ENCODE measurements around the gene JMJD6. TPM values are rescaled to one million over a fixed set of nuclear protein-coding genes. Genes with fewer than 3 reads are reported as not detected.
A peak's percentile ranks its signal among the peaks of the same experiment; 100 is the strongest.

The JMJD6 gene
- total and polyA plus RNA-seq, 9 of the 15 experiments (the other 6 are each of a cell fraction or from before 2014, with no cell fraction given): 2.5 to 52.3 (median 36.3) TPM

DNA sequence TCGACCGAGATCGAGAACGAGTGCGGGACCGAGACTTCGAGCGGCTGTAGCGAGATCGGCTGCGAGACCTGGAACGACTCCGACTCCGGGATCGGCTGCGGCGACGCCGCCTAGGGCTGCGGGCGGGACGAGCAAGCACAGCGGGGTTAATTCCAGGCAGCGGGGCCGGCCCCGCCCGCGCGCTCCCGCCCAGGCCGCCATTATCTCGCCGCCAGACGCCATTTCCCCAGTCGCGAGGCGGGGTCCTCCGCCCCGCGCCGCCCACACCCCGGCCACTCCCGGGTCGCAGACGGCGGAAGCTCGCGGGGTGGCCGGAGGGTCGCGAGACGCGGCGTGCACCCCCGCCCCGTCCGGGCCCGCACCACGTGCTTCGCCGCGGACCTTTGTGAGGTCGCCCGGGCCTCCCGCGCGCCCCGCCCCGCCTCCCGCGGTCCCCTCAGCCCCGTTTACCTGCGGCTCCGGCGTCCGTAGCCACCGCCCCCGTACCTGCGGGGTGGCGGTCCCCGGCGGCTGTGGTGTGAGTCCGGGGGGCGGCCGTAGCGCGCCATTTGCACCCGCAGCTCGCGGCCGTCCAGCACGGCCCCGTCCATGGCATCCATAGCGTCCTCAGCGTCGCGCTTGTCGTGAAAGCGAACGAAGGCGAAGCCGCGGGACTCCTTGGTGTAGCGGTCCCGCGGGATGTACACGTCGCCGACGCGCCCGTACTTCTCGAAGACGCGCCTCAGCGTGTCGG, 10.1 kb upstream of the JMJD6 start:
- no peak for FAIRE-seq
- ATAC-seq: peak; percentile 65
- Histone ChIP-seq H3K9me1 (ENCODE audit: control insufficient read depth, insufficient read depth, low read length) (no peaks in the 10 kb centered on the region), H3K79me2 (ENCODE audit: control insufficient read depth, insufficient read depth, low read length) (peaks cover 88% of the 10 kb centered on the region), H3K27me3 (ENCODE audit: control insufficient read depth in 2 of 2, insufficient read depth in 2 of 2, low read length in 2 of 2) (no peaks in the 10 kb centered on the region), H3K4me2 (ENCODE audit: insufficient read depth, low read length) (peak overlapping the region; percentile 85), H3K4me3 (peak overlapping the region; percentile 91), H3K27ac (ENCODE audit: extremely low read depth, low read depth, low read length) (peak overlapping the region; percentile 94), H3K9me3 (replicated peaks; ENCODE audit: control insufficient read depth, insufficient read depth, low read depth, low read length) (no peaks in the 10 kb centered on the region), H3K9ac (ENCODE audit: insufficient read depth in 1 of 2, low read depth in 2 of 2, low read length in 2 of 2) (peak overlapping the region; percentile 94 to 99), H4K20me1 (replicated peaks; ENCODE audit: control insufficient read depth, insufficient read depth, low read length) (peaks cover 31% of the 10 kb centered on the region), H2AFZ (ENCODE audit: low read depth, low read length) (no peak overlapping the region; the same call in 1 of the 2 replicates), H3K4me1 (replicated peaks in 1 of 2; ENCODE audit: control insufficient read depth in 2 of 2, insufficient read depth in 2 of 2, low read length in 2 of 2) (peaks cover 5 to 27% of the 10 kb centered on the region in 2 experiments), H3K36me3 (ENCODE audit: control insufficient read depth, insufficient read depth, low read length) (peaks cover 56% of the 10 kb centered on the region)
- in situ Hi-C loops (cut with MboI): no loop called here
- intact Hi-C loops (cut with micrococcal nuclease): loop anchor here (2.0 kb wide), 1 partner anchor 52 kb away; no protein-coding TSS in a partner anchor
- POLR2A ChIA-PET: interaction anchor here (0.5 to 8.5 kb wide), 33 partner anchors 10 to 938 kb away, joined by 3 to 75 read pairs (median 4); partner anchors contain the start of genes JMJD6, METTL23 and SPHK1
- DNase-seq (ENCODE audit: extremely low read depth in 1 of 4, low spot score in 3 of 4): peak; percentile 75 to 86 (median 80)
- CTCF ChIA-PET (ENCODE audit: low intra/inter-chr PET ratio): interaction anchor here (1.0 kb wide), 1 partner anchor 9 kb away, joined by 3 read pairs; no protein-coding TSS in a partner anchor
- WGBS (ENCODE audit: insufficient coverage, low coverage, missing lambda C conversion rate): under 1% methylated on average over 90 of the region's 117 CpGs
- no TSS peak for BruUV-seq (replicated peaks)
- TF ChIP-seq YY1 (IDR thresholded peaks at IDR 0.05; ENCODE audit: borderline replicate concordance in 1 of 3, control insufficient read depth in 1 of 3, extremely low read depth in 1 of 3, insufficient read depth in 3 of 3, insufficient read length in 1 of 3, insufficient replicate concordance in 2 of 3, low read depth in 1 of 3, low read length in 2 of 3) (peak; percentile 91 to 99 (median 98)), TBP (optimal IDR thresholded peaks at IDR 0.05; ENCODE audit: low read depth, low read length) (no peak), ZBTB17 (CRISPR knock-in tag; IDR thresholded peaks at IDR 0.05) (peak; percentile 70), TEAD1 (CRISPR knock-in tag; IDR thresholded peaks at IDR 0.05) (peak; percentile 56 to 86; a peak in 2 of 4 replicates), HDGF (IDR thresholded peaks at IDR 0.05) (no peak), FOS (IDR thresholded peaks at IDR 0.05; ENCODE audit: extremely low read depth, insufficient read length) (no peak), NR1H2 (CRISPR knock-in tag; IDR thresholded peaks at IDR 0.05) (no peak; the same call in 1 of the 2 replicates)
- TF ChIP-seq, protein P1, sequence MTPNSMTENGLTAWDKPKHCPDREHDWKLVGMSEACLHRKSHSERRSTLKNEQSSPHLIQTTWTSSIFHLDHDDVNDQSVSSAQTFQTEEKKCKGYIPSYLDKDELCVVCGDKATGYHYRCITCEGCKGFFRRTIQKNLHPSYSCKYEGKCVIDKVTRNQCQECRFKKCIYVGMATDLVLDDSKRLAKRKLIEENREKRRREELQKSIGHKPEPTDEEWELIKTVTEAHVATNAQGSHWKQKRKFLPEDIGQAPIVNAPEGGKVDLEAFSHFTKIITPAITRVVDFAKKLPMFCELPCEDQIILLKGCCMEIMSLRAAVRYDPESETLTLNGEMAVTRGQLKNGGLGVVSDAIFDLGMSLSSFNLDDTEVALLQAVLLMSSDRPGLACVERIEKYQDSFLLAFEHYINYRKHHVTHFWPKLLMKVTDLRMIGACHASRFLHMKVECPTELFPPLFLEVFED (CRISPR knock-in tag; conservative IDR thresholded peaks at IDR 0.05): peak; percentile 85; the same call in 1 of the 2 replicates
- TF ChIP-seq, protein P2, sequence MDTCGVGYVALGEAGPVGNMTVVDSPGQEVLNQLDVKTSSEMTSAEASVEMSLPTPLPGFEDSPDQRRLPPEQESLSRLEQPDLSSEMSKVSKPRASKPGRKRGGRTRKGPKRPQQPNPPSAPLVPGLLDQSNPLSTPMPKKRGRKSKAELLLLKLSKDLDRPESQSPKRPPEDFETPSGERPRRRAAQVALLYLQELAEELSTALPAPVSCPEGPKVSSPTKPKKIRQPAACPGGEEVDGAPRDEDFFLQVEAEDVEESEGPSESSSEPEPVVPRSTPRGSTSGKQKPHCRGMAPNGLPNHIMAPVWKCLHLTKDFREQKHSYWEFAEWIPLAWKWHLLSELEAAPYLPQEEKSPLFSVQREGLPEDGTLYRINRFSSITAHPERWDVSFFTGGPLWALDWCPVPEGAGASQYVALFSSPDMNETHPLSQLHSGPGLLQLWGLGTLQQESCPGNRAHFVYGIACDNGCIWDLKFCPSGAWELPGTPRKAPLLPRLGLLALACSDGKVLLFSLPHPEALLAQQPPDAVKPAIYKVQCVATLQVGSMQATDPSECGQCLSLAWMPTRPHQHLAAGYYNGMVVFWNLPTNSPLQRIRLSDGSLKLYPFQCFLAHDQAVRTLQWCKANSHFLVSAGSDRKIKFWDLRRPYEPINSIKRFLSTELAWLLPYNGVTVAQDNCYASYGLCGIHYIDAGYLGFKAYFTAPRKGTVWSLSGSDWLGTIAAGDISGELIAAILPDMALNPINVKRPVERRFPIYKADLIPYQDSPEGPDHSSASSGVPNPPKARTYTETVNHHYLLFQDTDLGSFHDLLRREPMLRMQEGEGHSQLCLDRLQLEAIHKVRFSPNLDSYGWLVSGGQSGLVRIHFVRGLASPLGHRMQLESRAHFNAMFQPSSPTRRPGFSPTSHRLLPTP (IDR thresholded peaks at IDR 0.05; ENCODE audit: borderline replicate concordance, extremely low read depth, insufficient read length): no peak
- TF ChIP-seq, protein P3, sequence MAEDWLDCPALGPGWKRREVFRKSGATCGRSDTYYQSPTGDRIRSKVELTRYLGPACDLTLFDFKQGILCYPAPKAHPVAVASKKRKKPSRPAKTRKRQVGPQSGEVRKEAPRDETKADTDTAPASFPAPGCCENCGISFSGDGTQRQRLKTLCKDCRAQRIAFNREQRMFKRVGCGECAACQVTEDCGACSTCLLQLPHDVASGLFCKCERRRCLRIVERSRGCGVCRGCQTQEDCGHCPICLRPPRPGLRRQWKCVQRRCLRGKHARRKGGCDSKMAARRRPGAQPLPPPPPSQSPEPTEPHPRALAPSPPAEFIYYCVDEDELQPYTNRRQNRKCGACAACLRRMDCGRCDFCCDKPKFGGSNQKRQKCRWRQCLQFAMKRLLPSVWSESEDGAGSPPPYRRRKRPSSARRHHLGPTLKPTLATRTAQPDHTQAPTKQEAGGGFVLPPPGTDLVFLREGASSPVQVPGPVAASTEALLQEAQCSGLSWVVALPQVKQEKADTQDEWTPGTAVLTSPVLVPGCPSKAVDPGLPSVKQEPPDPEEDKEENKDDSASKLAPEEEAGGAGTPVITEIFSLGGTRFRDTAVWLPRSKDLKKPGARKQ (CRISPR knock-in tag; IDR thresholded peaks at IDR 0.05): no peak
- TF ChIP-seq, protein P4, sequence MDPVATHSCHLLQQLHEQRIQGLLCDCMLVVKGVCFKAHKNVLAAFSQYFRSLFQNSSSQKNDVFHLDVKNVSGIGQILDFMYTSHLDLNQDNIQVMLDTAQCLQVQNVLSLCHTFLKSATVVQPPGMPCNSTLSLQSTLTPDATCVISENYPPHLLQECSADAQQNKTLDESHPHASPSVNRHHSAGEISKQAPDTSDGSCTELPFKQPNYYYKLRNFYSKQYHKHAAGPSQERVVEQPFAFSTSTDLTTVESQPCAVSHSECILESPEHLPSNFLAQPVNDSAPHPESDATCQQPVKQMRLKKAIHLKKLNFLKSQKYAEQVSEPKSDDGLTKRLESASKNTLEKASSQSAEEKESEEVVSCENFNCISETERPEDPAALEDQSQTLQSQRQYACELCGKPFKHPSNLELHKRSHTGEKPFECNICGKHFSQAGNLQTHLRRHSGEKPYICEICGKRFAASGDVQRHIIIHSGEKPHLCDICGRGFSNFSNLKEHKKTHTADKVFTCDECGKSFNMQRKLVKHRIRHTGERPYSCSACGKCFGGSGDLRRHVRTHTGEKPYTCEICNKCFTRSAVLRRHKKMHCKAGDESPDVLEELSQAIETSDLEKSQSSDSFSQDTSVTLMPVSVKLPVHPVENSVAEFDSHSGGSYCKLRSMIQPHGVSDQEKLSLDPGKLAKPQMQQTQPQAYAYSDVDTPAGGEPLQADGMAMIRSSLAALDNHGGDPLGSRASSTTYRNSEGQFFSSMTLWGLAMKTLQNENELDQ (CRISPR knock-in tag; IDR thresholded peaks at IDR 0.05; ENCODE audit: borderline replicate concordance): no peak
